ENCODE data around the gene SLC22A15.
A peak's percentile ranks its signal among the peaks of the same experiment; 100 is the strongest.

The SLC22A15 gene

GRCh38 chr1:116099379-116099778, 123.1 kb downstream of the SLC22A15 start:
- FAIRE-seq (no peak), DNase-seq (ENCODE audit: low spot score) (no peak)

- FAIRE-seq (no peak), DNase-seq (ENCODE audit: low spot score) (no peak)
These were observed 123.6 kb downstream of the SLC22A15 start for GRCh38 chr1:116099919-116100318.

GRCh38 chr1:116104667-116105066, 128.4 kb downstream of the SLC22A15 start:
- FAIRE-seq (no peak), DNase-seq (ENCODE audit: low spot score) (no peak)

- DNase-seq (ENCODE audit: low spot score) (no peak), FAIRE-seq (no peak)
These were observed 129.7 kb downstream of the SLC22A15 start for GRCh38 chr1:116105996-116106395.

- DNase-seq (ENCODE audit: low spot score) (no peak), FAIRE-seq (no peak)
These were observed 130.3 kb downstream of the SLC22A15 start for GRCh38 chr1:116106646-116107045.

- DNase-seq (ENCODE audit: low spot score) (no peak), FAIRE-seq (no peak)
These were observed 131.1 kb downstream of the SLC22A15 start for GRCh38 chr1:116107371-116107770.

- DNase-seq (ENCODE audit: low spot score) (no peak), FAIRE-seq (no peak)
These were observed 134.5 kb downstream of the SLC22A15 start, which contains the start of gene MAB21L3 for GRCh38 chr1:116110567-116111523. Gene MAB21L3, plus strand, starts transcription at chr1:116111399. Its CDS starts 1,217 bp downstream, at chr1:116112616.

GRCh38 chr1:116111524-116112021, 135.3 kb downstream of the SLC22A15 start:
- DNase-seq (ENCODE audit: low spot score), result no peak
- FAIRE-seq, result no peak

GRCh38 chr1:116112388-116113140, 136.3 kb downstream of the SLC22A15 start:
- FAIRE-seq, result peak; percentile 30
- peak; percentile 51 for DNase-seq (ENCODE audit: low spot score)

- DNase-seq (ENCODE audit: low spot score), result no peak
- FAIRE-seq, result no peak
These were observed 137.3 kb downstream of the SLC22A15 start for GRCh38 chr1:116113615-116114014.

- peak; percentile 99 for DNase-seq (ENCODE audit: low spot score)
- FAIRE-seq, result peak; percentile 98
These were observed 139.4 kb downstream of the SLC22A15 start for GRCh38 chr1:116115476-116116439.

- DNase-seq (ENCODE audit: low spot score) (no peak), FAIRE-seq (no peak)
These were observed 142.2 kb downstream of the SLC22A15 start for GRCh38 chr1:116118471-116118870.

All from RCC 7860 (cell line).